Measurements from ENCODE around the gene CERK. TPM values are rescaled to one million over a fixed set of nuclear protein-coding genes. Genes with fewer than 3 reads are reported as not detected.
"Not testable (repeated sequence)": the region's sequence is repeated elsewhere in the genome, so short reads cannot be mapped to it uniquely, and the experiment has no call there.

CERK gene
- polyA plus RNA-seq, 10 donors = 16.0 to 31.2 (median 22.0) TPM

- DNase-seq = peak; percentile 53 to 73 (median 70)
Measured at GRCh38 chr22:46649141-46650077, 88.6 kb downstream of the CERK start.

- not testable (repeated sequence) for DNase-seq
Measured at GRCh38 chr22:46648225-46648820, 89.7 kb downstream of the CERK start.

GRCh38 chr22:46646531-46647215 is 91.4 kb downstream of the CERK start:
- no peak for DNase-seq

- not testable (repeated sequence) for DNase-seq
Measured at GRCh38 chr22:46642840-46643480, 95.1 kb downstream of the CERK start.

GRCh38 chr22:46641811-46642266 is 96.2 kb downstream of the CERK start:
- no peak for DNase-seq

GRCh38 chr22:46640293-46641055 is 97.6 kb downstream of the CERK start:
- DNase-seq = peak in 1 of 3 donors; percentile 47

- no peak for DNase-seq
Measured at GRCh38 chr22:46639843-46640242, 98.2 kb downstream of the CERK start.

- peak in 2 of 3 donors; percentile 38 to 67 for DNase-seq
Measured at GRCh38 chr22:46638601-46639431, 99.2 kb downstream of the CERK start.

GRCh38 chr22:46637711-46638600 is 100.1 kb downstream of the CERK start:
- no peak for DNase-seq

- DNase-seq = peak in 1 of 3 donors; percentile 65
Measured at GRCh38 chr22:46636221-46637002, 101.6 kb downstream of the CERK start.

- DNase-seq = no peak
Measured at GRCh38 chr22:46635756-46636155, 102.3 kb downstream of the CERK start.

- not testable (repeated sequence) for DNase-seq
Measured at GRCh38 chr22:46634973-46635685, 102.9 kb downstream of the CERK start.

Other genes starting within 250 kb of the CERK start
- 1 to 10 TPM; 1.7 to 9.8 (median 3.3) TPM for gene CELSR1, start 200.6 kb downstream of the CERK start, polyA plus RNA-seq (ENCODE audit: insufficient read length in 10 of 10)
- gene GRAMD4, start 117.9 kb downstream of the CERK start, polyA plus RNA-seq (ENCODE audit: insufficient read length in 10 of 10) = 10 to 100 TPM; 13.0 to 22.2 (median 14.4) TPM
- gene TBC1D22A, start 24.4 kb upstream of the CERK start, polyA plus RNA-seq (ENCODE audit: insufficient read length in 10 of 10) = 10 to 100 TPM; 10.6 to 14.9 (median 13.4) TPM